GM20000 (cell line): ENCODE measurements around the gene RGR.

Source experiments
- DNase-seq: peaks from one replicate; pipeline ENCODE4 v3.0.0; 2012; ENCODE audit warnings: low spot score
- TF ChIP-seq, protein P1 (sequence below): IDR thresholded peaks from 2 replicates; pipeline ENCODE4 v1.5.1; 2012; ENCODE audit warnings: mild to moderate bottlenecking, control low read depth; ENCODE audit errors: extremely low read depth, missing control alignments

Gene RGR

DNA sequence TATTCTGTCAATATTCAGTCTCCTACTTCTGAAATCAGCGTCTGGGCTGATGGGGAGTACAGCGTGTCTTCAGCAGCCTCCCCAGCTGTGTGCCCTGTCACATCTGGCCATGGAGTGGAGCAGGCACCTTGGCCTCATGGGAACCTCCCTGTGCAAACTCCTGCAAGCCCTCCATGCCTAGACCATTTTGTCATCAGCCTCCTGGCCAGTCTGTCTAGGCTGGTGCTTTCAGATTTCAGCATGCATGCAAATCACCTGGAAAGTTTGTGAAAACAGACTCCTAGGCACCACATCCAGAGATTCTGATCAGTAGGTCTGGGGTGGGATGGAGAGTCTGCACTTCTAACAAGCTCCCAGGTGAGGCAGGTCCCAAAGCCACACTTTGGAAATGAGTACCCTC lies 57.4 kb downstream of the RGR start:
- TF ChIP-seq, protein P1, sequence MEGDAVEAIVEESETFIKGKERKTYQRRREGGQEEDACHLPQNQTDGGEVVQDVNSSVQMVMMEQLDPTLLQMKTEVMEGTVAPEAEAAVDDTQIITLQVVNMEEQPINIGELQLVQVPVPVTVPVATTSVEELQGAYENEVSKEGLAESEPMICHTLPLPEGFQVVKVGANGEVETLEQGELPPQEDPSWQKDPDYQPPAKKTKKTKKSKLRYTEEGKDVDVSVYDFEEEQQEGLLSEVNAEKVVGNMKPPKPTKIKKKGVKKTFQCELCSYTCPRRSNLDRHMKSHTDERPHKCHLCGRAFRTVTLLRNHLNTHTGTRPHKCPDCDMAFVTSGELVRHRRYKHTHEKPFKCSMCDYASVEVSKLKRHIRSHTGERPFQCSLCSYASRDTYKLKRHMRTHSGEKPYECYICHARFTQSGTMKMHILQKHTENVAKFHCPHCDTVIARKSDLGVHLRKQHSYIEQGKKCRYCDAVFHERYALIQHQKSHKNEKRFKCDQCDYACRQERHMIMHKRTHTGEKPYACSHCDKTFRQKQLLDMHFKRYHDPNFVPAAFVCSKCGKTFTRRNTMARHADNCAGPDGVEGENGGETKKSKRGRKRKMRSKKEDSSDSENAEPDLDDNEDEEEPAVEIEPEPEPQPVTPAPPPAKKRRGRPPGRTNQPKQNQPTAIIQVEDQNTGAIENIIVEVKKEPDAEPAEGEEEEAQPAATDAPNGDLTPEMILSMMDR: no peak
- no peak for DNase-seq

DNA sequence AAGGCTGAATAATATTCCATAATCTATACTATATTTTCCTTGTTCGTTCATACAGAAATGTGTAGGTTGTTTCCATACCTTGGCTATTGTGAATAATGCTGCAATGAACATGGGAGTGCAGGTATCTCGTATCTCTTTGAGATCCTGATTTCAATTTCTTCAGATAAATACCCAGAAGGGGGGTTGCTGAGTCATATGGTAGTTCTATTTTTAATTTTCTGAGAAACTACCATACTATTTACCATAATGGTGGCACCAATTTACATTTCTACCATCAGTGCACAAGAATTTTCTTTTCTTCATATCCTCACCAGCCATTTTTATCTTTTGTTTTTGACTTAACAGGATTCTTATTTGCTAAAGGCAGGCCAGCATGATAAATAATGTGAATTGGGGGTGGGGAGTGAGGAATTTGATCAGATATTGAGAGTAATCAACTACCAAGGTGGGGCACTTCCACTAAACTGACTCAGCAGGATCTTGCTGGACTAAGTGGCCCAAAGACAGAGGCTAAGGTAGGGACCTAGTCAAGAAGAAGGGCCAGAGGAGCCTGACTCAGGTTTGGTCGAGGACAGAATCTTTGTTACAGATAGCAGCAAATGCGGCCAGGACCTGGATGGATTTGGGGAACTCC lies 62.0 kb downstream of the RGR start:
- DNase-seq: no peak
- TF ChIP-seq, protein P1: no peak

DNA sequence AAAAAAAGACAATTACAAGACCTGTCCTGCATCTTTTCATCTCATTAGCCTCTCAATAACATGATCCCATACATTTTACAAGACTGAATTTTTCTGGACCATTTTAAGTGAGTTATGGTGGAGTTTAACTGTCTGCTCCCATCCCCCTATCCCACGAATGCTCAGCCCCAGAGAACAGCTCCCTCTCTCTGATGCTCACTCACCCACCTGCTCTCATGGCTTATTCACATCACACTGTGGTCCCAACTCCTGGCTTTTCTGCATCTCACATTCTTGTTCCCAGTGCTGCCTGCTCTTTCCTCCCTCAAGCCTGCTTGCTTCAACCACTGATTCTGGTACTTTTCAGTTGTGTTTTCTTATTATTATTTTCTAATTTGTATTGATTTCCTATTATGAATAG lies 63.2 kb downstream of the RGR start:
- DNase-seq: no peak
- TF ChIP-seq, protein P1: no peak

DNA sequence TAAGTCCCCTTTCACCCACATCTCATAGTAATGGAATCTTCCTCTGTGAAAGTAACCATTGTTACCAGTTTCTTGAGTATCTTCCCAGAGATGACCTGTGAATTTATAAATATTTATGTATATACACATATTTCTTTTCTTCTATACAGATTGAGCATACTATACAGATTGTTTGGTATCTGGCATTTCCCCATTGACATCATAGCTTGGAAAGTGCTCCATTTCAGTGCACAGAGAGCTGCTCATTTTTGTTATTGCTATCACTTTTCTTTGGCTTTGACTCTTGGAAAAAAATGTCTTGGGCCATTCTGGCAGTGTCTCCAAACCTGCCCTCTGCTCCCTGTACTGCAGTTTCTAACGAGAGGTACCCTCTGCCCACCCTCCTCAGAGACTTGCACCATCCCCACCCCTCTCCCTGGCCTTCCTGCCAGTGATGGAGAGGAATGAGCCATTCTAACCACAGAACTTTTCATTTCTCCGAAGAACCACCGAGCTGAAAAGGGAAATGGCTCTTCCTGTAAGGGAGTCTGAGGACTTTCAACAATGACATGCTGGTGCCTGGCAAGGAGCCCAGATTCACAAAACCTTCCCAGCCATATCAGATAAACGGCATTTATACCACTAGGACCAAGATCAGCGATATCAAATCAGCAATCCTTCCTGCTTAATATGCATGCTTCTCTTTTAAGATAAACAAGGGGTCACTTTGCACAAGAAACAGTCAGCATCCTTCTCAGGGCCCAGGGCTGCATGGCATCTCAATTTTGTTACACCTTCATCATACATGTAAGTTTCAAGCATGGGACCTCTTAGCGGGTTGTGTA lies 63.8 kb downstream of the RGR start:
- TF ChIP-seq, protein P1: no peak
- DNase-seq: no peak
